Neuronal stem cell (in vitro differentiated cells): Measurements from ENCODE around the gene RASL10B.

ENCODE experiments used
- DNase-seq: peaks from one replicate; pipeline ENCODE4 v3.0.0-alpha.2; 2013; ENCODE audit warnings: low spot score
- H2AFZ ChIP-seq: one replicate; pipeline ENCODE4 v1.6.1; 2013; ENCODE audit warnings: mild to moderate bottlenecking, low read length, inconsistent platforms
- H2AK5ac ChIP-seq: 2 replicates; pipeline ENCODE4 v1.6.1; 2013; ENCODE audit warnings: low read depth, mild to moderate bottlenecking, inconsistent platforms, low read length, moderate library complexity, mixed read lengths
- H2BK120ac ChIP-seq: 2 replicates; pipeline ENCODE4 v1.6.1; 2013; ENCODE audit warnings: low read depth, mild to moderate bottlenecking, inconsistent platforms, low read length, moderate library complexity, mixed read lengths
- H2BK12ac ChIP-seq: one replicate; pipeline ENCODE4 v1.6.1; 2013; ENCODE audit warnings: low read length, inconsistent platforms
- H2BK15ac ChIP-seq: 2 replicates; pipeline ENCODE4 v1.6.1; 2013; ENCODE audit warnings: mild to moderate bottlenecking, low read length, inconsistent platforms, mixed read lengths
- H2BK5ac ChIP-seq: one replicate; pipeline ENCODE4 v1.6.1; 2013; ENCODE audit warnings: inconsistent platforms, mild to moderate bottlenecking, low read length, moderate library complexity
- H3K14ac ChIP-seq: one replicate; pipeline ENCODE4 v1.6.1; 2013; ENCODE audit warnings: low read length, inconsistent platforms
- H3K18ac ChIP-seq: 2 replicates; pipeline ENCODE4 v1.6.1; 2013; ENCODE audit warnings: low read length, inconsistent platforms
- H3K23ac ChIP-seq: 2 replicates; pipeline ENCODE4 v1.6.1; 2013; ENCODE audit warnings: low read depth, mild to moderate bottlenecking, mixed read lengths, low read length, inconsistent platforms; ENCODE audit not compliant: poor library complexity
- H3K27ac ChIP-seq: replicated peaks from 3 replicates; pipeline ENCODE4 v1.5.1; 2013; ENCODE audit warnings: low read length, inconsistent platforms
- H3K27me3 ChIP-seq, 3 experiments: 2 replicates each; pipeline ENCODE4 v1.6.1; 2013; ENCODE audit warnings: low read length in 3 of 3, mild to moderate bottlenecking in 2 of 3, inconsistent platforms in 1 of 3, low read depth in 1 of 3, mixed read lengths in 1 of 3, moderate library complexity in 1 of 3; ENCODE audit not compliant: control insufficient read depth in 3 of 3, insufficient read depth in 3 of 3
- H3K36me3 ChIP-seq, 2 donors: replicated peaks in 1 of 2; 2 replicates each; pipeline ENCODE4 v1.6.1; 2013; ENCODE audit warnings: low read length in 2 of 2; ENCODE audit not compliant: control insufficient read depth in 2 of 2, insufficient read depth in 2 of 2
- H3K4ac ChIP-seq: 2 replicates; pipeline ENCODE4 v1.6.1; 2013; ENCODE audit warnings: inconsistent platforms, mild to moderate bottlenecking, low read length, moderate library complexity
- H3K4me1 ChIP-seq, 2 donors: 1 replicate in 1 of 2; 2 replicates in 1 of 2; pipeline ENCODE4 v1.6.1; 2013; ENCODE audit warnings: low read length in 2 of 2, low read depth in 1 of 2; ENCODE audit not compliant: control insufficient read depth in 2 of 2, insufficient read depth in 1 of 2
- H3K4me2 ChIP-seq: one replicate; pipeline ENCODE4 v1.6.1; 2013; ENCODE audit warnings: mild to moderate bottlenecking, low read length, inconsistent platforms; ENCODE audit not compliant: insufficient read depth, poor library complexity, severe bottlenecking
- H3K4me3 ChIP-seq, 2 donors: 2 replicates each; pipeline ENCODE4 v1.5.1; 2013; ENCODE audit warnings: low read length in 2 of 2, mild to moderate bottlenecking in 2 of 2, inconsistent platforms in 1 of 2, moderate library complexity in 1 of 2
- H3K79me1 ChIP-seq: one replicate; pipeline ENCODE4 v1.6.1; 2013; ENCODE audit warnings: low read depth, mild to moderate bottlenecking, inconsistent platforms, low read length, moderate library complexity
- H3K9ac ChIP-seq: one replicate; pipeline ENCODE4 v1.6.1; 2013; ENCODE audit warnings: mild to moderate bottlenecking, low read depth, low read length, inconsistent platforms; ENCODE audit not compliant: poor library complexity
- H3K9me3 ChIP-seq, 2 donors: replicated peaks in 1 of 2; 2 replicates each; pipeline versions ENCODE3 to v1.6.1; 2013; ENCODE audit warnings: low read length in 2 of 2, mild to moderate bottlenecking in 2 of 2, inconsistent platforms in 1 of 2, low read depth in 1 of 2, mixed read lengths in 1 of 2, moderate library complexity in 1 of 2; ENCODE audit not compliant: control insufficient read depth in 2 of 2, insufficient read depth in 1 of 2
- H4K8ac ChIP-seq: one replicate; pipeline ENCODE4 v1.6.1; 2013; ENCODE audit warnings: low read depth, mild to moderate bottlenecking, inconsistent platforms, low read length, moderate library complexity
- H4K91ac ChIP-seq: one replicate; pipeline ENCODE4 v1.6.1; 2013; ENCODE audit warnings: low read length, low read depth, mild to moderate bottlenecking, inconsistent platforms; ENCODE audit not compliant: poor library complexity
- WGBS, 2 donors: extraction: QIAGEN DNeasy Blood & Tissue Kit; methylation state at CpG; one replicate each; pipeline ENCODE4 v1.1.7; 2013; ENCODE audit warnings: missing lambda C conversion rate in 2 of 2, mixed read lengths in 1 of 2; ENCODE audit not compliant: insufficient read length in 2 of 2, insufficient replicate concordance in 1 of 2; ENCODE audit errors: extremely low coverage in 2 of 2; 5-methylcytosine and 5-hydroxymethylcytosine counted together

Gene RASL10B

DNA sequence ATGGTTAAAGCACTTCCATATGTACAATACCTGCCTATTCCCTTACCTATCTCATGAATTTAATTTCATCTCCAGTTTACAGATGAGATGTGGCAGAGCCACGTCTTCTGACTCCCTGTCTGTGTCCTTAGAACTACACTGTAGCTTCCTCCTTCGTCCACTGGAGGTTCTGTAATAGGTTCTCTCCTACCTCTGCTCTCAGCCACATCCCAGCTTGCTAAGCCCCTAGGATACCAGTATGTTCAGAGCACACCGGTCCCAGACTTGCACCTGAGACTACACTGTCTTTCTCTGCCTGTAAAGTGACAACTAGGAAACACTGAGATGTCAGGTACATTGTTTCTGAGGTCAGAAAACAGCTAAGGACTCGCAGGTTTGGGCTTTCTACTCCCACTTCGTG lies 3.8 kb upstream of the RASL10B start:
- no peak for DNase-seq
- no peak overlapping the region for H3K23ac ChIP-seq
- WGBS, 2 donors: no CpG with 5 or more reads among the region's 5 CpGs
- H3K4me1 ChIP-seq: peaks cover 11 to 18% of the 10 kb centered on the region in 2 donors
- peaks cover 9 to 42% of the 10 kb centered on the region in 2 donors for H3K36me3 ChIP-seq
- no peak overlapping the region for H3K4me2 ChIP-seq
- H3K18ac ChIP-seq: no peak overlapping the region
- no peaks in the 10 kb centered on the region for H3K9me3 ChIP-seq
- no peak overlapping the region for H2AFZ ChIP-seq
- no peak overlapping the region for H3K14ac ChIP-seq
- H3K27ac ChIP-seq: no peak overlapping the region
- H3K79me1 ChIP-seq: no peaks in the 10 kb centered on the region
- H2AK5ac ChIP-seq: no peak overlapping the region
- H3K4ac ChIP-seq: no peak overlapping the region
- H4K8ac ChIP-seq: no peak overlapping the region
- H3K27me3 ChIP-seq: no peaks in the 10 kb centered on the region
- H2BK15ac ChIP-seq: no peak overlapping the region
- H2BK5ac ChIP-seq: no peak overlapping the region
- no peak overlapping the region for H3K9ac ChIP-seq
- H2BK120ac ChIP-seq: no peak overlapping the region
- no peak overlapping the region for H3K4me3 ChIP-seq
- H2BK12ac ChIP-seq: no peak overlapping the region
- H4K91ac ChIP-seq: no peak overlapping the region

DNA sequence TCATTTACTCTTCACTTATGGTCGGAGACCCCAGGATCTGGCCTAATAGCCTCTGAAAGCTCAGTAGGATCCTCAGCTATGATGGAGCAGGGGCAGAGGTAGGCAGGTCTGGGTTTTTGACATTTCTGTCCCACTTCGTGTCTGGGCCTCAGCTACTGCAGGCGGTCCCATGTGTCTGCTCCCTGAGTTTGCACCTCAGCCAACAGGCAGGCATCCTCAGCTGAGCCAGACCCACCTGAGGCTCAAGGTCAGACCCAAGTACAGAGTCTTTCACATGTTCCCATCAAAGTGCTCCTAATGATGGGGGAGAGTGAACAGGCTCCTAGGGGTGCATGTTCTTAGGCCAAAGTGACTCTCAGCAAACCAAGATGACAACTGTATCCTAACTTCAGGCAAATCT lies 2.9 kb upstream of the RASL10B start:
- Histone ChIP-seq H3K4ac (no peak overlapping the region), H4K91ac (no peak overlapping the region), H3K18ac (no peak overlapping the region), H2AFZ (no peak overlapping the region), H2BK120ac (no peak overlapping the region), H3K27ac (no peak overlapping the region), H3K79me1 (no peaks in the 10 kb centered on the region), H2AK5ac (no peak overlapping the region), H2BK15ac (no peak overlapping the region), H3K4me1 (peaks cover 13 to 18% of the 10 kb centered on the region in 2 donors), H2BK12ac (no peak overlapping the region), H3K14ac (no peak overlapping the region), H3K23ac (no peak overlapping the region), H3K4me2 (no peak overlapping the region), H3K27me3 (no peaks in the 10 kb centered on the region), H3K36me3 (peaks cover 8 to 37% of the 10 kb centered on the region in 2 donors), H2BK5ac (no peak overlapping the region), H3K9ac (no peak overlapping the region), H3K4me3 (no peak overlapping the region), H4K8ac (no peak overlapping the region), H3K9me3 (no peaks in the 10 kb centered on the region)
- no CpG with 5 or more reads among the region's 3 CpGs for whole genome bisulfite sequencing, 2 donors
- DNase-seq: no peak

DNA sequence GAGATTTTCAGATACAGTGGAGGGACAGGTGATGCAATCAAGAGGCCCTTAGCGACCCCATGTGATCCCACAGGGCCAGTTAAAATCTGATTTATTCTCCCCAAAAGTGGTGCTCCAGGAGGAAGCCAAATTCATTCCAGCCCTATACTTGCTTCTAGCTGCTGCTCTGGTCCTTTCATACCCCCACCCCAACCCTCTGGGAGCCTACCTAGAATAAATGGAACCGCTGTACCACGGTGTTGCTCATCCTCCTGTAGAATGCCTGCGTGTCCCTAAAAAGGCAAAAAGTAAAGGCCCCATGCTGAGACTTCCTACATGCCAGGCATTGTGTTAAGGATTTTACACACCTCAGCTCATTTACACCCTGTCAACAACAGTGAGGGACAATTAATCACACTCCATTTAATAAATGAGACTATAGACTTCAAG lies 2.0 kb upstream of the RASL10B start:
- Histone ChIP-seq H3K4me2 (no peak overlapping the region), H2AK5ac (no peak overlapping the region), H2BK15ac (no peak overlapping the region), H2BK5ac (no peak overlapping the region), H3K18ac (no peak overlapping the region), H2AFZ (no peak overlapping the region), H3K79me1 (no peaks in the 10 kb centered on the region), H3K27me3 (no peaks in the 10 kb centered on the region), H3K4ac (no peak overlapping the region), H3K9ac (no peak overlapping the region), H3K4me1 (peaks cover 13 to 18% of the 10 kb centered on the region in 2 donors), H2BK120ac (no peak overlapping the region), H2BK12ac (no peak overlapping the region), H3K9me3 (no peaks in the 10 kb centered on the region), H4K91ac (no peak overlapping the region), H3K14ac (no peak overlapping the region), H3K36me3 (peaks cover 2 to 29% of the 10 kb centered on the region in 2 donors), H3K27ac (no peak overlapping the region), H3K23ac (no peak overlapping the region), H3K4me3 (no peak overlapping the region), H4K8ac (no peak overlapping the region)
- no CpG with 5 or more reads among the region's 4 CpGs for WGBS, 2 donors
- DNase-seq: no peak

DNA sequence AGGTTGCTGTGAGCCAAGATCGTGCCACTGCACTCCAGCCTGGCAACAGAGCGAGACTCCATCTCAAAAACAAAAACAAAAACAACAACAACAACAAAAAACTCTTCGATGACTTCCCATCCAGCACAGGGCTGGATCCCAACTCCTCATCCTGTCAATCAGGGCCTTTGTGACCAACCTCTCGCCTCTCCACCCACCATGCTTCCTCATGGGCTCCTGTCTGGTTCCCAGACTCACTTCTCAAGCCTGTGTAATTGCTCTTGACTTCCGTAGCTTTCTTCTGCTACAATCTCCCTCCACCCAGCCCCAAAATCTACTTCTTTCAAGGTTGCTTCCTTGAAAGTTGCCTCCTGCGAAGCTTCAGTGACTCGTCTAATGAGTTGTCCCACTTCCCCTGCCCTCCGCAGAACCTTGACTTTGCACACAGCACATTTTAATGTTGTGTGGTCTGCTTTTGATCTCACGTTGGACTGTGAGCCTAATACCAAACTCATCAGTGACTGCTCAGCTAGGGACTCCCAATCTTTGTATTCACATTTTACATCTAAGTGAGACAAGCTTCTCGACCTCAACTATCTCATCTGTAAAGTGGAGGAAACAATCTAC lies 936 bp upstream of the RASL10B start:
- no peaks in the 10 kb centered on the region for H3K27me3 ChIP-seq
- WGBS, 2 donors: no CpG with 5 or more reads among the region's 10 CpGs
- no peak overlapping the region for H3K14ac ChIP-seq
- H3K9ac ChIP-seq: no peak overlapping the region
- no peak overlapping the region for H3K27ac ChIP-seq
- no peak overlapping the region for H2BK5ac ChIP-seq
- no peak overlapping the region for H4K91ac ChIP-seq
- H2AK5ac ChIP-seq: no peak overlapping the region
- peaks cover 0 to 18% of the 10 kb centered on the region in 2 donors for H3K36me3 ChIP-seq
- no peaks in the 10 kb centered on the region for H3K79me1 ChIP-seq
- H2AFZ ChIP-seq: no peak overlapping the region
- H2BK15ac ChIP-seq: no peak overlapping the region
- H3K4ac ChIP-seq: no peak overlapping the region
- no peak overlapping the region for H2BK120ac ChIP-seq
- H3K9me3 ChIP-seq: no peaks in the 10 kb centered on the region
- H3K18ac ChIP-seq: no peak overlapping the region
- H2BK12ac ChIP-seq: no peak overlapping the region
- H3K4me2 ChIP-seq: no peak overlapping the region
- H3K4me1 ChIP-seq: peaks cover 13 to 18% of the 10 kb centered on the region in 2 donors
- H4K8ac ChIP-seq: no peak overlapping the region
- no peak overlapping the region for H3K23ac ChIP-seq
- no peak for DNase-seq
- H3K4me3 ChIP-seq: no peak overlapping the region
